Keratinocyte (primary cell): ENCODE data around the gene SLC10A3.

Experiments
- CTCF ChIP-seq, 3 experiments: IDR thresholded peaks in 1 of 3; conservative IDR thresholded peaks in 1 of 3; optimal IDR thresholded peaks in 1 of 3; 2 replicates in 2 of 3; 3 replicates in 1 of 3; pipeline versions ENCODE3 to v1.5.1; 2011; ENCODE audit warnings: low read length in 3 of 3, mild to moderate bottlenecking in 3 of 3, moderate library complexity in 2 of 3, control low read depth in 1 of 3, inconsistent platforms in 1 of 3; ENCODE audit not compliant: insufficient read depth in 2 of 3; ENCODE audit errors: extremely low read depth in 1 of 3
- EZH2 ChIP-seq: IDR thresholded peaks from one replicate; pipeline ENCODE4 v1.6.1; 2012; ENCODE audit warnings: inconsistent platforms, mild to moderate bottlenecking, low read length, moderate library complexity

DNA sequence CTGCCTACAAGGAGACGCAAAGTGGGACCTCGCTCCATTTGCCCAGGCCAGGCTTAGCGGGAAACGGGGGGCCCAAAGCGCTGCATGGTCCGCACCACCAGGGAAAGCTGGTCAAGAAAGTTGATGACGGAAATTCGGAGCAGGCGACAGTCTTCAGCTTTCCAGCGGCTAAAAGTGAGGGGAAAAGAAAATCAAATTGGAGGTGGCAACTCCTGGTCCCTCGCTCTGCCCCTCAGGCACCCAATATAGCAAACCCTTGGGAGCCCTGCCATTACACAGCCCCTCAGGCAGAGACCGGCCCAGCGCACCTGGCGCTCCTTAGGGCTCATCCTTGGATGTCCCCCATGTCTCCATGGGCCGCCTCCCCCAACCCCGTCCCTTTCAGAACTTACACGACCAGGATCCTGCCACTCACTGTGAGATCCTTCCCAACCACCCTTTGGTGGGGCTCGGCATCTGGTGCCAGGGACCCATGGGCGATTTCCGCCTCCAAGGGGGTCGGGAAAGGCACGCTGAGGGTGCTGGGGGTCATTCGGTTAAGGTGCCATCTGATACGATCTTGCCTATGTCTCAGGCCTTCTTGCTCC lies 12.4 kb downstream of the SLC10A3 start:
- TF ChIP-seq CTCF (optimal IDR thresholded peaks at IDR 0.05 in 1 of 3, IDR thresholded peaks at IDR 0.05 in 1 of 3, conservative IDR thresholded peaks at IDR 0.05 in 1 of 3; ENCODE audit: extremely low read depth in 1 of 3, insufficient read depth in 2 of 3, low read length in 3 of 3): no peak
- no peak for TF ChIP-seq EZH2
